Upper lobe of right lung (tissue), 1 donor: Measurements from ENCODE around the gene INPP5F. TPM values are rescaled to one million over a fixed set of nuclear protein-coding genes. Genes with fewer than 3 reads are reported as not detected.

Experiments
- total RNA-seq: library from RNA; stranded (reverse); fragmentation: NEBNext Ultra II Directional; extraction: Animal tissue kit (Norgen Biotek cat#: 25700); gene quantifications from one replicate; pipeline ENCODE4 v1.2.1, GENCODE V29; 2021
- donor health status: DM: no; HTN: yes; CAD: no; lungs with severe emphysema.

INPP5F gene
- total RNA-seq, 1 donor from 2014 or later: 13.9 TPM

Other genes starting within 250 kb of the INPP5F start
- gene RGS10, start 183.3 kb upstream of the INPP5F start, total RNA-seq: 31.0 TPM
- 104 TPM for gene TIAL1, start 129.1 kb upstream of the INPP5F start, total RNA-seq
- 41.5 TPM for gene BAG3, start 74.7 kb upstream of the INPP5F start, total RNA-seq
- gene MCMBP, start 146.8 kb downstream of the INPP5F start, total RNA-seq: 54.7 TPM
- 58.6 TPM for gene SEC23IP, start 166.7 kb downstream of the INPP5F start, total RNA-seq